ENCODE results near the gene DPYD. TPM values are rescaled to one million over a fixed set of nuclear protein-coding genes. Genes with fewer than 3 reads are reported as not detected.

DPYD gene
- total and polyA plus RNA-seq, 9 of the 15 experiments (the other 6 are each of a cell fraction or from before 2014, with no cell fraction given), result 0.03 to 0.25 (median 0.08) TPM; not detected in 2

- intact Hi-C loops (cut with micrococcal nuclease), result no loop called here
- POLR2A ChIA-PET, result no interaction called here
- Histone ChIP-seq H3K36me3 (ENCODE audit: control insufficient read depth, insufficient read depth, low read length) (no peaks in the 10 kb centered on the region), H4K20me1 (replicated peaks; ENCODE audit: control insufficient read depth, insufficient read depth, low read length) (no peaks in the 10 kb centered on the region), H3K9me3 (replicated peaks; ENCODE audit: control insufficient read depth, insufficient read depth, low read depth, low read length) (no peaks in the 10 kb centered on the region), H2AFZ (ENCODE audit: low read depth, low read length) (no peak overlapping the region), H3K4me2 (ENCODE audit: insufficient read depth, low read length) (no peak overlapping the region), H3K79me2 (ENCODE audit: control insufficient read depth, insufficient read depth, low read length) (no peaks in the 10 kb centered on the region), H3K9ac (ENCODE audit: insufficient read depth in 1 of 2, low read depth in 2 of 2, low read length in 2 of 2) (no peak overlapping the region), H3K27ac (ENCODE audit: extremely low read depth, low read depth, low read length) (no peak overlapping the region), H3K4me1 (replicated peaks in 1 of 2; ENCODE audit: control insufficient read depth in 2 of 2, insufficient read depth in 2 of 2, low read length in 2 of 2) (no peaks in the 10 kb centered on the region), H3K9me1 (ENCODE audit: control insufficient read depth, insufficient read depth, low read length) (no peaks in the 10 kb centered on the region), H3K27me3 (ENCODE audit: control insufficient read depth in 2 of 2, insufficient read depth in 2 of 2, low read length in 2 of 2) (no peaks in the 10 kb centered on the region), H3K4me3 (no peak overlapping the region)
- BruUV-seq (replicated peaks), result no TSS peak
- CTCF ChIA-PET (ENCODE audit: low intra/inter-chr PET ratio), result no interaction called here
- in situ Hi-C loops (cut with MboI), result no loop called here
- FAIRE-seq (no peak), DNase-seq (ENCODE audit: extremely low read depth in 1 of 4, low spot score in 3 of 4) (no peak), ATAC-seq (no peak)
- WGBS (ENCODE audit: insufficient coverage, low coverage, missing lambda C conversion rate), result 0% methylated on average over 1 of the region's 1 CpG
- no peak for TF ChIP-seq POLR2G (IDR thresholded peaks at IDR 0.05; ENCODE audit: low read depth, low read length)
- TF ChIP-seq SREBF1 (IDR thresholded peaks at IDR 0.05; ENCODE audit: borderline replicate concordance, low read depth, low read length), result no peak
- no peak for TF ChIP-seq RBM39 (optimal IDR thresholded peaks at IDR 0.05; ENCODE audit: low read depth, low read length)
- no peak for TF ChIP-seq KLF16 (IDR thresholded peaks at IDR 0.05)
- TF ChIP-seq ZNF280A (IDR thresholded peaks at IDR 0.05; ENCODE audit: low read depth, partially characterized antibody), result no peak
- TF ChIP-seq ETS2 (tag; IDR thresholded peaks at IDR 0.05; ENCODE audit: borderline replicate concordance, poor library complexity, severe bottlenecking), result no peak
- TF ChIP-seq ZC3H8 (IDR thresholded peaks at IDR 0.05), result no peak
- TF ChIP-seq ZNF695 (CRISPR knock-in tag; IDR thresholded peaks at IDR 0.05), result no peak
- TF ChIP-seq MTA2 (IDR thresholded peaks at IDR 0.05; ENCODE audit: low read depth), result no peak
- no peak for TF ChIP-seq MCM3 (IDR thresholded peaks at IDR 0.05)
- no peak for TF ChIP-seq TRIM25 (IDR thresholded peaks at IDR 0.05; ENCODE audit: borderline replicate concordance)
- no peak for TF ChIP-seq FOXO4 (CRISPR knock-in tag; IDR thresholded peaks at IDR 0.05)
- no peak for TF ChIP-seq NELFE (IDR thresholded peaks at IDR 0.05; ENCODE audit: insufficient read depth, insufficient read length)
- TF ChIP-seq SRSF1 (IDR thresholded peaks at IDR 0.05; ENCODE audit: low read depth, low read length), result no peak
- no peak for TF ChIP-seq RAD51 (IDR thresholded peaks at IDR 0.05; ENCODE audit: borderline replicate concordance, low read depth)
- no peak for TF ChIP-seq ZNF76 (CRISPR knock-in tag; IDR thresholded peaks at IDR 0.05; ENCODE audit: borderline replicate concordance)
- TF ChIP-seq ZFP36 (IDR thresholded peaks at IDR 0.05; ENCODE audit: low read depth, low read length, partially characterized antibody), result no peak
- TF ChIP-seq PREB (CRISPR knock-in tag; IDR thresholded peaks at IDR 0.05), result no peak
- no peak for TF ChIP-seq ZNF274 (IDR thresholded peaks at IDR 0.05; ENCODE audit: borderline replicate concordance, low read depth, low read length)
Measured at GRCh38 chr1:97168056-97168455, 752.8 kb downstream of the DPYD start.
